IPS-20b (cell line): ENCODE data around the gene OLFM3.

Experiments
- H3K27ac ChIP-seq: one replicate; pipeline ENCODE4 v1.5.1; 2013; ENCODE audit warnings: low read length
- H3K27me3 ChIP-seq: 2 replicates; pipeline ENCODE4 v1.6.1; 2013; ENCODE audit warnings: mild to moderate bottlenecking, low read length, inconsistent platforms; ENCODE audit not compliant: insufficient read depth
- H3K36me3 ChIP-seq: 2 replicates; pipeline ENCODE4 v1.6.1; 2013; ENCODE audit warnings: low read depth, mild to moderate bottlenecking, inconsistent platforms, low read length, moderate library complexity; ENCODE audit not compliant: insufficient read depth
- H3K4me1 ChIP-seq: 2 replicates; pipeline ENCODE4 v1.6.1; 2013; ENCODE audit warnings: mild to moderate bottlenecking, control low read depth, inconsistent platforms, low read length, moderate library complexity; ENCODE audit not compliant: insufficient read depth
- H3K4me3 ChIP-seq: 2 replicates; pipeline ENCODE4 v1.5.1; 2013; ENCODE audit warnings: mild to moderate bottlenecking, low read length, inconsistent platforms
- H3K9ac ChIP-seq: 2 replicates; pipeline ENCODE4 v1.6.1; 2013; ENCODE audit warnings: low read depth, mild to moderate bottlenecking, inconsistent platforms, low read length, moderate library complexity
- H3K9me3 ChIP-seq: 2 replicates; pipeline ENCODE4 v1.6.1; 2013; ENCODE audit warnings: mild to moderate bottlenecking, low read depth, low read length, inconsistent platforms; ENCODE audit not compliant: insufficient read depth

Gene OLFM3

DNA sequence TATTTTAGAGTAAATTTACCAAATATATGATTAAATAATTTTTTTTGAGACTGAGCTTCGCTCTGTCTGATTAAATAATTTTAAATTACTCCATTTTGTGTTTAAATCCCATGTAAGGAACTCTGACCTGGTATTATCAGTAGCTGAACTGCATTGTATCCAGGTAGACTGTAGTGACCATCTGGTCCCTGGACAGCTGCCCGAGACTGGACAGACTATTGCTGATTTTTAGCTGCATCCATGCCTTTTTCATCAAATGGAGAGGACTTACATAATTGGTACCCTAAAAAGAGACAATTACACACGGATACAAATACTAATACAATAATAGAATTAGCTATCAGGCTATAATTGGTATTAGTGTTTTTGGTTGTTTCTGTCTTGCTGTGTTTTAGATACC is 20.6 kb downstream of the OLFM3 start:
- no peaks in the 10 kb centered on the region for H3K27me3 ChIP-seq
- H3K9me3 ChIP-seq: no peaks in the 10 kb centered on the region; the same call in 1 of the 2 replicates
- no peaks in the 10 kb centered on the region for H3K36me3 ChIP-seq
- no peak overlapping the region for H3K9ac ChIP-seq
- H3K27ac ChIP-seq: no peak overlapping the region
- H3K4me3 ChIP-seq: no peak overlapping the region
- H3K4me1 ChIP-seq: peaks cover 5% of the 10 kb centered on the region; the same call in 1 of the 2 replicates

DNA sequence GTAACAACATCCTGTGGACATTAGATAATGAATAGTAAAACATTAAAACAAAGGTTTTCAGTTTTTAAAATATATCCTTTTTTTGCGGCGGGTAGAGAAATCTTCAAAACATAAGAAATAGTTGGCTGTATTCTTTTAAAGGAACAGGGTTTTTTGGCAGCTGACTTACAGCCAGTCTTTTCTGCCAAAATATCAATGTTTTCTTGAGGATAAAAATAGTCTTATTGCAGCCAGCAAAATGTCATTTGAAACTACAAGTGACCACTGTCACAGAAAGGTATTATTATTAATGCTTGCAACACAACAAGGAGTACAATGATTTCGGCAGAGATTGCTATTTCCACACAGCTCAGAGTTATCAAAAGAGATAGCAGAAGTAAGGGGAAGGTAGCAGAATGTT is 21.4 kb downstream of the OLFM3 start:
- no peak overlapping the region for H3K4me3 ChIP-seq
- no peaks in the 10 kb centered on the region; the same call in 1 of the 2 replicates for H3K9me3 ChIP-seq
- no peak overlapping the region for H3K27ac ChIP-seq
- peaks cover 5% of the 10 kb centered on the region; the same call in 1 of the 2 replicates for H3K4me1 ChIP-seq
- H3K27me3 ChIP-seq: no peaks in the 10 kb centered on the region
- no peaks in the 10 kb centered on the region for H3K36me3 ChIP-seq
- H3K9ac ChIP-seq: no peak overlapping the region

DNA sequence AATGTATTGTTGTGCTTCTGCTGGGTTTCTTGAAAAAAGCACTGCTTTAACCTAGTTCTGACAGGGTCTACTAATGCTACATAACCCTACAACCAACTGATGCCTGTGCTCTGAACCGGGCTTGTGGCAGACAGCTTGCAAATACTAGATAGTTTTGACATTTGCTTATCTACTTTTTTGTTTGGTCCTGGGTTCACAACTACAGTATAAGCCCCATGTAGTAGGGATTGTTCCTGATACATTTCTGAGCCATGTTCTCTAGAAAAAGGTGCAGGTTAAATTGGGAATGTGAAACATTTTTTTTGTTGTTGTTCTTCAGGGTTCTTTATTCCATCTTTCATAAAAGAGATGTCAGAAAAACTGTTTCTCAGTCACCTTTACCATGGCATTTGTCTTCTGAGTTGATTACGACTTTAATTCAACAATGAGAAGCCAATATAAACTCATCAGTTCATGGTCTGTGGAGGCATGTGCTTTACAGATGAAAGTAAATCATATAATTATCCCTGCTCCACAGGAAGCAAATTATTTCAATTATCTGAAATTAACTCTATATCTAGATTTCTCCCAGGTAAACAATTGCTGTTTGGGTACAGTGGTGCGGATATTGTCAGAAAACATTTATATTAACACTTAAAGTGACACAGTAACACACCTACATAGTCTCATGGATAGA is 22.0 kb downstream of the OLFM3 start:
- H3K4me1 ChIP-seq: peaks cover 5% of the 10 kb centered on the region; the same call in 1 of the 2 replicates
- H3K27ac ChIP-seq: no peak overlapping the region
- H3K27me3 ChIP-seq: no peaks in the 10 kb centered on the region
- H3K9me3 ChIP-seq: no peaks in the 10 kb centered on the region; the same call in 1 of the 2 replicates
- no peaks in the 10 kb centered on the region for H3K36me3 ChIP-seq
- no peak overlapping the region for H3K4me3 ChIP-seq
- H3K9ac ChIP-seq: no peak overlapping the region

DNA sequence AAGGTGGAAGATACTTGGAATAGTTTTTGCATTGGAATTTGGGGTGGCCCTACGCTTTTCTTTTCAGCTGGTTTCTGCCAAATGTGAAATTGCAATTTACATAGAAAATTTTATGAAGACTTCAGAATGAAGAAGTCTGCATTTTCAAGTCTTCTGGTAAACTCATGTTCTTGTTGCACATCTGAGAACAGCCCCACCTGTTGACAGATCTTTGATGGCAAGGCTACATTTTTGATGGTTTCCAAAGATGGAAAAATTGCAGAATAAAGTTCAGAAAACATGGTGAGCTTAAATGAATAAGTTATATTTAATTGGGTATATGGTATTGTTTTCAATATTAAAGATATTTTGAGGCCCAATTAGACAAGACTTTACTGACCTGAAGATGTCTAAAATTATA is 25.4 kb downstream of the OLFM3 start:
- no peak overlapping the region for H3K27ac ChIP-seq
- H3K27me3 ChIP-seq: no peaks in the 10 kb centered on the region
- no peaks in the 10 kb centered on the region for H3K36me3 ChIP-seq
- no peaks in the 10 kb centered on the region for H3K9me3 ChIP-seq
- H3K4me1 ChIP-seq: peaks cover 5% of the 10 kb centered on the region; the same call in 1 of the 2 replicates
- H3K9ac ChIP-seq: no peak overlapping the region
- no peak overlapping the region for H3K4me3 ChIP-seq

DNA sequence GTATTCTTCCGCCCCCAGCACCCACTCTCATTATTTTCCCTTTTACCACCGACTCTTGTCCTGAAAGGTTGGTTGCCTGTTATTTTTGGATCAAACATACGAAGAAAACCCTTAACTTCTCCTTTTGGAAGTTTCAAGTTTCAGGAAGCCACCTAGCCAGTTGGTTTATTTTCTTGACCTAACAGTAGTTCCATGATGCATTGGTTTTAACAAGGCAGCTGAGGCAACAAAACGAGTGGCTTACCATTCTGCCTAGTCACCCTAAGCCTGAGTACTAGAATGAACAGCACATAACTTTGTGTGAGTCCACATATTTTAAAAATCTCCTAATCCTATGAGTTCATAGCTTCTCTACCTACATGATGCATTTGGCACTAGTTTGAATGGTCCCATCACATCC is 28.9 kb downstream of the OLFM3 start:
- Histone ChIP-seq H3K9me3 (no peaks in the 10 kb centered on the region), H3K9ac (no peak overlapping the region), H3K27me3 (no peaks in the 10 kb centered on the region), H3K27ac (no peak overlapping the region), H3K36me3 (no peaks in the 10 kb centered on the region), H3K4me3 (no peak overlapping the region), H3K4me1 (no peaks in the 10 kb centered on the region)

DNA sequence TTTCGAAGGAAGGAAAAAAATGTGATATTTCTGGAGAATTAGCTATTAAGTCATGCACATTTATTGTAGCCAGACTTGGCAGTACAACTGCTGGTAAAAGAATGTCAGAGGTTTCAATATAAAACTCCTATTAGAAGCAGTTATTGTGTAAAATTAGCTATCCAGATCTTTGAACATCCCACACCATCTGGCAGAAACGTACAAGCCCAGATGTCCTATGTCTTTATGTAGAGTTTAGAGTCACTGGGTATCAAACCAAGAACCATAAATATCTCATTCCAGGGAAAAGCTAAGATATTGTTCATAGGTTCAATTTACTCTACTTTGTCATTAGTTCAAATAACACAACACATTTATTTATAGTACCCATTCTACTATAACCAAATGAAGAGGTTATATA is 31.4 kb downstream of the OLFM3 start:
- Histone ChIP-seq H3K36me3 (no peaks in the 10 kb centered on the region), H3K9ac (no peak overlapping the region), H3K4me1 (no peaks in the 10 kb centered on the region), H3K9me3 (no peaks in the 10 kb centered on the region), H3K4me3 (no peak overlapping the region), H3K27ac (no peak overlapping the region), H3K27me3 (no peaks in the 10 kb centered on the region)

DNA sequence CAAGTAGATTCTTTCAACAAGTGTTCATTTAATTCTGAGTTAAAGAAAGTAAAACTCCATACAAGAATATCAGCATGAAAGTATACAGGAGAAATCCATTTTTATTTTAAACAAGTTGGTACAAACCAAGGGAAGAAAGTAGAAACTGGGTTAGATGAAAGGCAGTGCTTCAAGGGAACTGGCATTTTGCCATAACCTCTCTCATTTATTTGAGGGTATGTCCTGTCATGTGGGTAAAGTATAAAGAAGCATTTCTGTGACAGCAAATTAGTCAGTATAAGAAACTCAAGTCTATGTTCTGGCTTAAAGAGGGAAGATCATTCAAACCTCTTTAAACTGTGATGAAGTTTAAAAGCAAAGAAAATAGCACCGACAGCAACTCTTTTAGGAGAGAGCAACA is 32.0 kb downstream of the OLFM3 start:
- no peaks in the 10 kb centered on the region for H3K4me1 ChIP-seq
- no peak overlapping the region for H3K4me3 ChIP-seq
- no peaks in the 10 kb centered on the region for H3K36me3 ChIP-seq
- H3K27me3 ChIP-seq: no peaks in the 10 kb centered on the region
- no peaks in the 10 kb centered on the region for H3K9me3 ChIP-seq
- no peak overlapping the region for H3K9ac ChIP-seq
- H3K27ac ChIP-seq: no peak overlapping the region

DNA sequence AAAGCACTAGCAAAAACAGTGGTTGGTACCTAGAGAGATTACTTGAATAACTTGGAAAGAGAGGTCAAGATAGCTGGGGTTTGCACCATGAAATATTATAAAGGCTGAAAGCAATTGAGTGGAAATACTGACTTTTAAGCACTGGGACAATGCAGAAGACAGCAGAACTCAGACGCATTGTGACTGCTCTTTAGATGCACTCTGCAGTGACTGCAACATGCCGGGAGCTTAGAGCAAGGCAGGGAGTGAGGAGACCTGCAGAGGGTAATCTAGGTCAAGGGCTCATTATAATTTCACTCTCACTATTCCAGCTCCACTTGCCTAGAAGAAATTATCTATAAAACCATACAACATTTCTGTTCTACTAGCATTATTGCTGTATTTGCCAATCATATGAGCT is 36.6 kb downstream of the OLFM3 start:
- Histone ChIP-seq H3K9ac (no peak overlapping the region), H3K4me1 (no peaks in the 10 kb centered on the region), H3K27ac (no peak overlapping the region), H3K4me3 (no peak overlapping the region), H3K9me3 (no peaks in the 10 kb centered on the region), H3K27me3 (no peaks in the 10 kb centered on the region), H3K36me3 (no peaks in the 10 kb centered on the region)

DNA sequence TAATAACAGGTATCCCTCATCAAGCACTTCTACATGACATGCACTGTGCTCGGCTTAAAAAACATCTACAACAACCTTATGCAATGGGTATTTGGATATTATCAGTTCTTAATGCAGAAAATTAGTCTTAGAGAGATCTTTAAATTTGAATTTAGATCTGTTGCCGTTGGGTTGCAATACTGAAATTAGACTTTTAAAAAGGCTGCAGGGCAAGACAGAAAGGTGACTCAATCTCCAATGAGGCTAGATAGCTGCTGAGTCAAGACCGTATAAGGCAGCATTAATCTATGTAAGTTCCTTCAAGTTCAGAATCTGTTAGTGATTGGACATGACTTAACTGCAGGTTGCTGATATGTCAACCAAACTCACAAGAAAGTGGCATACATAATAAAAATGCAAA is 37.3 kb downstream of the OLFM3 start:
- H3K4me1 ChIP-seq: no peaks in the 10 kb centered on the region
- H3K27me3 ChIP-seq: no peaks in the 10 kb centered on the region
- no peak overlapping the region for H3K4me3 ChIP-seq
- no peaks in the 10 kb centered on the region for H3K9me3 ChIP-seq
- H3K36me3 ChIP-seq: no peaks in the 10 kb centered on the region
- H3K27ac ChIP-seq: no peak overlapping the region
- H3K9ac ChIP-seq: no peak overlapping the region

DNA sequence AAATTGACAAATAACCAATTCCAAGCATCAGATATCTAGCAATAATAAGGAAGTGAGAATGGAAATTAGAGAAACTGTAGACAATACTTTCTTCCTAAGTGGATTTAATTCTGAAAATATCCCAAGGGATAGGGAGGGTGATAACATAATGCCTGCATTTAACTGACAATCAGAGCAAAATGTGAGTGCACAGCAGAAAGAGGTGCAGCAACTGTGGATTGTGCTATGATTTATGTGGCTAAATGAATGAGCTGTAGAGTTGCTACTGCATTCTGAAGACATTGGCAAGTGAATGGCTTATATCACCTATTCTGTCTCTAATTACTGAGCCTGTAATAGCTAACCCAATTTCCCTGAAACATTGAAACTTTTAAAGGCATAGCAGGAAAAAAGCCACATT is 39.0 kb downstream of the OLFM3 start:
- Histone ChIP-seq H3K4me1 (no peaks in the 10 kb centered on the region), H3K27ac (no peak overlapping the region), H3K27me3 (no peaks in the 10 kb centered on the region), H3K4me3 (no peak overlapping the region), H3K9ac (no peak overlapping the region), H3K9me3 (no peaks in the 10 kb centered on the region), H3K36me3 (no peaks in the 10 kb centered on the region)

DNA sequence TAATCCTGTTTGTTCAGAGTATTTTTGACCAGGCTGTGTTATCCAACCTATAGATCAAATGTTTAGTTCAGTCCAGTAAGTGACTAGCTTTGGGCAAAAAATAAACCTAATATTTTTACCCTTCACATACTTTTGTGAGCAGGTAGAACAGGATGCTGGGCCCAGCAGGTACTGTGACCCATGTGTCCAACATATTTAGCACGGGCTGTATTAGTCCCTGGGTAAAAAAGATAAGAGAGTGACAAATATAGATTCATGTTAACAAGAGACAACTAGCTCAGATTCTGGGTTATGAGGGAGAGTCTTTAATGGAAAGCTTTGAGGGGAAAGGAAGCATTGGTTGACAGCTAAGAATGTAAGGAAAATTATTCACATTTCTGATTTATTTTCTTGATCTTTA is 43.1 kb downstream of the OLFM3 start:
- H3K36me3 ChIP-seq: no peaks in the 10 kb centered on the region
- H3K9ac ChIP-seq: no peak overlapping the region
- no peak overlapping the region for H3K4me3 ChIP-seq
- H3K9me3 ChIP-seq: no peaks in the 10 kb centered on the region
- H3K27ac ChIP-seq: no peak overlapping the region
- no peaks in the 10 kb centered on the region for H3K4me1 ChIP-seq
- H3K27me3 ChIP-seq: no peaks in the 10 kb centered on the region

DNA sequence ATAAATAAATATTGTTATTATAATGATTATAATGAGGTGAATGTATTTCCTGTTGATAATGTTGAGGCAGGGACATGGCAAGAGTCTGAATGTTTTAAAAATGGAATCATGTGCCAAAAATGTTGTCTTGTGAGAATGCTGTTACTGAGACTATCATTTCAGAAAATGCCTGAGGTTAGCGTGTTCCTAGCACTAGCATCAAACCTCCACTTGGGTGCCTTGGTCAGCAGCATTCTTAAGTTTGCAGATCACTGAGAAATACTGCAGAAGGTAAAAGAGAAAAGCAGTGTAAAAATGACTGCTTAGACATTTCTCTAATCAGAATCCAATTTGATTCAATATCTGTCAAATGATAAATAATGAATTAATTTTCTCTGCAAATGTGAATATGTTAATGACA is 50.8 kb downstream of the OLFM3 start:
- Histone ChIP-seq H3K9me3 (no peaks in the 10 kb centered on the region), H3K36me3 (no peaks in the 10 kb centered on the region), H3K9ac (no peak overlapping the region), H3K27me3 (no peaks in the 10 kb centered on the region), H3K4me3 (no peak overlapping the region), H3K27ac (no peak overlapping the region), H3K4me1 (no peaks in the 10 kb centered on the region)
